Mesendoderm (in vitro differentiated cells): Measurements from ENCODE around the gene CENPO.
A peak's percentile ranks its signal among the peaks of the same experiment; 100 is the strongest.
"Not testable (repeated sequence)": the region's sequence is repeated elsewhere in the genome, so short reads cannot be mapped to it uniquely, and the experiment has no call there.

Experiments
- DNase-seq: peaks from one replicate; pipeline ENCODE4 v3.0.0; 2013
- H2AK5ac ChIP-seq: 2 replicates; pipeline ENCODE4 v1.6.1; 2013; ENCODE audit warnings: low read length, inconsistent platforms
- H2BK120ac ChIP-seq: 2 replicates; pipeline ENCODE4 v1.6.1; 2013; ENCODE audit warnings: low read depth, mild to moderate bottlenecking, low read length, moderate library complexity, mixed read lengths
- H2BK15ac ChIP-seq: replicated peaks from 2 replicates; pipeline ENCODE4 v1.6.1; 2013; ENCODE audit warnings: low read depth, mild to moderate bottlenecking, moderate library complexity
- H2BK5ac ChIP-seq: 2 replicates; pipeline ENCODE4 v1.6.1; 2013; ENCODE audit warnings: low read length, inconsistent platforms
- H3K18ac ChIP-seq: 2 replicates; pipeline ENCODE4 v1.6.1; 2013; ENCODE audit warnings: mild to moderate bottlenecking, low read length, mixed read lengths
- H3K23ac ChIP-seq: one replicate; pipeline ENCODE4 v1.6.1; 2013; ENCODE audit warnings: low read length
- H3K27ac ChIP-seq: 2 replicates; pipeline ENCODE4 v1.5.1; 2013; ENCODE audit warnings: low read depth, mild to moderate bottlenecking, inconsistent platforms, low read length, moderate library complexity
- H3K27me3 ChIP-seq: 2 replicates; pipeline ENCODE4 v1.6.1; 2013; ENCODE audit warnings: low read length, control low read depth, mild to moderate bottlenecking, inconsistent platforms; ENCODE audit not compliant: insufficient read depth, poor library complexity
- H3K36me3 ChIP-seq: 2 replicates; pipeline ENCODE4 v1.6.1; 2013; ENCODE audit warnings: low read length, inconsistent platforms; ENCODE audit not compliant: control insufficient read depth, insufficient read depth
- H3K4ac ChIP-seq: one replicate; pipeline ENCODE4 v1.6.1; 2013; ENCODE audit warnings: low read depth, mild to moderate bottlenecking, low read length, moderate library complexity
- H3K4me1 ChIP-seq: 2 replicates; pipeline ENCODE4 v1.6.1; 2013; ENCODE audit warnings: low read depth, low read length, inconsistent platforms; ENCODE audit not compliant: control insufficient read depth
- H3K4me2 ChIP-seq: 2 replicates; pipeline ENCODE4 v1.6.1; 2013; ENCODE audit warnings: low read length
- H3K4me3 ChIP-seq: 2 replicates; pipeline ENCODE4 v1.5.1; 2013; ENCODE audit warnings: mild to moderate bottlenecking, low read length
- H3K56ac ChIP-seq: one replicate; pipeline ENCODE4 v1.6.1; 2013; ENCODE audit warnings: low read length
- H3K79me1 ChIP-seq: 2 replicates; pipeline ENCODE4 v1.6.1; 2013; ENCODE audit warnings: low read length, inconsistent platforms
- H3K79me2 ChIP-seq: 2 replicates; pipeline ENCODE4 v1.6.1; 2013; ENCODE audit warnings: mild to moderate bottlenecking, low read length; ENCODE audit not compliant: control insufficient read depth, insufficient read depth
- H3K9ac ChIP-seq: 2 replicates; pipeline ENCODE4 v1.6.1; 2013; ENCODE audit warnings: low read length, inconsistent platforms
- H4K5ac ChIP-seq: one replicate; pipeline ENCODE4 v1.6.1; 2013; ENCODE audit warnings: low read length
- H4K8ac ChIP-seq: one replicate; pipeline ENCODE4 v1.6.1; 2013; ENCODE audit warnings: low read depth, mild to moderate bottlenecking, control low read depth, low read length, moderate library complexity
- WGBS: extraction: QIAGEN DNeasy Blood & Tissue Kit; methylation state at CpG from one replicate; pipeline ENCODE4 v1.1.7; 2013; ENCODE audit warnings: low lambda C conversion rate, missing lambda C conversion rate; ENCODE audit not compliant: insufficient coverage; ENCODE audit errors: extremely low coverage; 5-methylcytosine and 5-hydroxymethylcytosine counted together

The CENPO gene

GRCh38 chr2:24792542-24792873, 717 bp upstream of the CENPO start:
- H3K79me2 ChIP-seq, result peaks cover 37% of the 10 kb centered on the region
- peak overlapping the region; percentile 61 for H3K4me2 ChIP-seq
- peaks cover 1% of the 10 kb centered on the region for H3K36me3 ChIP-seq
- H3K18ac ChIP-seq, result peak overlapping the region; percentile 60
- H2AK5ac ChIP-seq, result no peak overlapping the region
- H3K56ac ChIP-seq, result peak overlapping the region; percentile 100
- H4K8ac ChIP-seq, result peak overlapping the region; percentile 14
- peak overlapping the region; percentile 25 for H3K27ac ChIP-seq
- H3K4ac ChIP-seq, result no peak overlapping the region
- no peak overlapping the region for H4K5ac ChIP-seq
- WGBS, result no CpG with 5 or more reads among the region's 6 CpGs
- H3K4me1 ChIP-seq, result peaks cover 3% of the 10 kb centered on the region
- peak overlapping the region; percentile 87 for H3K9ac ChIP-seq
- H2BK5ac ChIP-seq, result peak overlapping the region; percentile 41
- H2BK120ac ChIP-seq, result no peak overlapping the region
- H2BK15ac ChIP-seq, result no peak overlapping the region
- H3K79me1 ChIP-seq, result peaks cover 9% of the 10 kb centered on the region
- peak overlapping the region; percentile 69 for H3K4me3 ChIP-seq
- no peak overlapping the region for H3K23ac ChIP-seq
- DNase-seq, result no peak
- H3K27me3 ChIP-seq, result no peaks in the 10 kb centered on the region

- H3K18ac ChIP-seq, result peak overlapping the region; percentile 13
- peak overlapping the region; percentile 46 for H3K27ac ChIP-seq
- H3K23ac ChIP-seq, result peak overlapping the region; percentile 81
- H4K5ac ChIP-seq, result no peak overlapping the region
- H3K27me3 ChIP-seq, result no peaks in the 10 kb centered on the region
- H2BK15ac ChIP-seq, result no peak overlapping the region
- peak overlapping the region; percentile 40 for H3K4me2 ChIP-seq
- peaks cover 9% of the 10 kb centered on the region for H3K79me1 ChIP-seq
- H2BK5ac ChIP-seq, result peak overlapping the region; percentile 18
- peaks cover 1% of the 10 kb centered on the region for H3K36me3 ChIP-seq
- no CpG with 5 or more reads among the region's 14 CpGs for WGBS
- peak overlapping the region; percentile 15 for H2AK5ac ChIP-seq
- H3K79me2 ChIP-seq, result peaks cover 44% of the 10 kb centered on the region
- H3K56ac ChIP-seq, result peak overlapping the region; percentile 100
- H3K4me3 ChIP-seq, result peak overlapping the region; percentile 69
- peak; percentile 82 for DNase-seq
- no peak overlapping the region for H2BK120ac ChIP-seq
- H3K9ac ChIP-seq, result peak overlapping the region; percentile 87
- H4K8ac ChIP-seq, result no peak overlapping the region
- H3K4ac ChIP-seq, result peak overlapping the region; percentile 61
- peaks cover 3% of the 10 kb centered on the region for H3K4me1 ChIP-seq
Measured at GRCh38 chr2:24793761-24794435, 673 bp downstream of the CENPO start.

GRCh38 chr2:24797644-24798043, 4.4 kb downstream of the CENPO start:
- H3K18ac ChIP-seq, result no peak overlapping the region
- H3K36me3 ChIP-seq, result peaks cover 5% of the 10 kb centered on the region
- no peak overlapping the region for H2BK120ac ChIP-seq
- no peak overlapping the region for H2AK5ac ChIP-seq
- peaks cover 12% of the 10 kb centered on the region for H3K79me1 ChIP-seq
- H2BK15ac ChIP-seq, result no peak overlapping the region
- no peak overlapping the region for H3K56ac ChIP-seq
- no peak for DNase-seq
- peaks cover 3% of the 10 kb centered on the region for H3K4me1 ChIP-seq
- no peak overlapping the region for H3K4ac ChIP-seq
- no peak overlapping the region for H3K27ac ChIP-seq
- H4K5ac ChIP-seq, result no peak overlapping the region
- H3K4me2 ChIP-seq, result no peak overlapping the region
- no peak overlapping the region for H2BK5ac ChIP-seq
- WGBS, result no CpG with 5 or more reads among the region's 2 CpGs
- no peak overlapping the region for H3K4me3 ChIP-seq
- H3K23ac ChIP-seq, result no peak overlapping the region
- peaks cover 53% of the 10 kb centered on the region for H3K79me2 ChIP-seq
- no peak overlapping the region for H4K8ac ChIP-seq
- no peaks in the 10 kb centered on the region for H3K27me3 ChIP-seq
- no peak overlapping the region for H3K9ac ChIP-seq

DNA sequence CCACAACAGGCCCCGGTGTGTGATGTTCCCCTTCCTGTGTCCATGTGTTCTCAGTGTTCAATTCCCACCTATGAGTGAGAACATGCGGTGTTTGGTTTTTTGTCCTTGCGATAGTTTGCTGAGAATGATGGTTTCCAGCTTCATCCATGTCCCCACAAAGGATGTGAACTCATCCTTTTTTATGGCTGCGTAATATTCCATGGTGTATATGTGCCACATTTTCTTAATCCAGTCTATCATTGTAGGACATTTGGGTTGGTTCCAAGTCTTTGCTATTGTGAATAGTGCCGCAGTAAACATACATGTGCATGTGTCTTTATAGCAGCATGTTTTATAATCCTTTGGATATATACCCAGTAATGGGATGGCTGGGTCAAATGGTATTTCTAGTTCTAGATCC, 7.3 kb downstream of the CENPO start:
- H3K56ac ChIP-seq, H3K4me2 ChIP-seq, H3K23ac ChIP-seq, H3K27ac ChIP-seq, H2BK5ac ChIP-seq, H2BK120ac ChIP-seq, DNase-seq, H2BK15ac ChIP-seq, H4K8ac ChIP-seq, H3K27me3 ChIP-seq, H3K4ac ChIP-seq, H4K5ac ChIP-seq, H3K9ac ChIP-seq, H2AK5ac ChIP-seq, H3K36me3 ChIP-seq, H3K4me3 ChIP-seq, H3K18ac ChIP-seq, H3K4me1 ChIP-seq: not testable (repeated sequence)
- no CpG with 5 or more reads among the region's 5 CpGs for WGBS
- peaks cover 10% of the 10 kb centered on the region for H3K79me1 ChIP-seq
- H3K79me2 ChIP-seq, result peaks cover 36% of the 10 kb centered on the region

GRCh38 chr2:24805811-24806660, 12.8 kb downstream of the CENPO start:
- not testable (repeated sequence) for H3K36me3 ChIP-seq, DNase-seq, H3K23ac ChIP-seq, H3K4me1 ChIP-seq, H3K4me3 ChIP-seq, H3K27ac ChIP-seq, H2BK5ac ChIP-seq, H2AK5ac ChIP-seq, H3K79me1 ChIP-seq, H2BK120ac ChIP-seq, H3K9ac ChIP-seq, H3K18ac ChIP-seq, H3K4me2 ChIP-seq, H4K5ac ChIP-seq, H3K4ac ChIP-seq, H2BK15ac ChIP-seq, H4K8ac ChIP-seq, H3K56ac ChIP-seq, H3K27me3 ChIP-seq
- H3K79me2 ChIP-seq, result peaks cover 17% of the 10 kb centered on the region
- WGBS, result no CpG with 5 or more reads among the region's 25 CpGs
